BLaER1 treated with 17β-estradiol and CSF1 and Interleukin-3, amounts not matched to agents 10 nM and 100 nM (cell line): ENCODE results near the gene CRYL1.
A peak's percentile ranks its signal among the peaks of the same experiment; 100 is the strongest.

Source experiments
- H3K27ac ChIP-seq, 11 experiments: shearing (Covaris generic); formaldehyde crosslinking; 2 replicates each; pipeline ENCODE4 v1.8.1; 2022
- H3K27me3 ChIP-seq, 11 experiments: shearing (Covaris generic); formaldehyde crosslinking; 2 replicates each; pipeline ENCODE4 v1.8.1; 2022
- H3K36me3 ChIP-seq, 11 experiments: shearing (Covaris generic); formaldehyde crosslinking; 2 replicates each; pipeline ENCODE4 v1.8.1; 2022
- H3K4me1 ChIP-seq, 10 experiments: shearing (Covaris generic); formaldehyde crosslinking; 2 replicates each; pipeline ENCODE4 v1.8.1; 2022
- H3K4me2 ChIP-seq, 11 experiments: shearing (Covaris generic); formaldehyde crosslinking; 2 replicates each; pipeline ENCODE4 v1.8.1; 2022
- H3K4me3 ChIP-seq, 10 experiments: shearing (Covaris generic); formaldehyde crosslinking; 2 replicates each; pipeline ENCODE4 v1.8.1; 2022
- H3K9ac ChIP-seq, 11 experiments: shearing (Covaris generic); formaldehyde crosslinking; 2 replicates each; pipeline ENCODE4 v1.8.1; 2022
- H3K9me3 ChIP-seq, 11 experiments: shearing (Covaris generic); formaldehyde crosslinking; replicated peaks in 1 of 11; 2 replicates each; pipeline ENCODE4 v1.8.1; 2022
- H4K20me1 ChIP-seq, 11 experiments: shearing (Covaris generic); formaldehyde crosslinking; 2 replicates each; pipeline ENCODE4 v1.8.1; 2022
- Cebpa-rat ChIP-seq, 11 experiments: shearing (Covaris generic); IDR thresholded peaks; 2 replicates each; pipeline ENCODE4 v1.8.1; 2022

Gene CRYL1

GRCh38 chr13:20407759-20408158, 117.9 kb downstream of the CRYL1 start:
- no peak overlapping the region for H3K4me2 ChIP-seq
- peaks cover 15 to 20% (median 17%) of the 10 kb centered on the region in 10 experiments for H3K4me1 ChIP-seq
- H3K9me3 ChIP-seq, result peaks cover 0 to under 1% (median 0%) of the 10 kb centered on the region in 11 experiments; a peak in 1 of 22 replicates
- peaks cover 0 to 22% (median 0%) of the 10 kb centered on the region in 11 experiments; a peak in 4 of 22 replicates for H3K36me3 ChIP-seq
- H3K4me3 ChIP-seq, result no peak overlapping the region
- no peak overlapping the region for H3K9ac ChIP-seq
- no peaks in the 10 kb centered on the region for H3K27me3 ChIP-seq
- TF ChIP-seq Cebpa-rat (IDR thresholded peaks at IDR 0.05), result no peak
- H3K27ac ChIP-seq, result no peak overlapping the region
- H4K20me1 ChIP-seq, result no peaks in the 10 kb centered on the region

- Histone ChIP-seq H3K4me2 (no peak overlapping the region), H3K27me3 (no peaks in the 10 kb centered on the region), H3K9me3 (no peaks in the 10 kb centered on the region), H3K9ac (no peak overlapping the region), H4K20me1 (no peaks in the 10 kb centered on the region), H3K4me1 (peaks cover 0 to 11% (median 2%) of the 10 kb centered on the region in 10 experiments; a peak in 9 of 20 replicates), H3K36me3 (peaks cover 0 to 22% (median 0%) of the 10 kb centered on the region in 11 experiments; a peak in 4 of 22 replicates), H3K27ac (no peak overlapping the region), H3K4me3 (no peak overlapping the region)
- TF ChIP-seq Cebpa-rat (IDR thresholded peaks at IDR 0.05), result no peak
Observed at GRCh38 chr13:20405691-20406090, 120.0 kb downstream of the CRYL1 start.

GRCh38 chr13:20404488-20405222, 121.0 kb downstream of the CRYL1 start:
- no peak overlapping the region for H3K4me3 ChIP-seq
- H3K36me3 ChIP-seq, result peaks cover 0 to 22% (median 0%) of the 10 kb centered on the region in 11 experiments; a peak in 4 of 22 replicates
- no peak overlapping the region for H3K4me2 ChIP-seq
- H3K27me3 ChIP-seq, result no peaks in the 10 kb centered on the region
- H3K4me1 ChIP-seq, result peaks cover 0 to 21% (median 2%) of the 10 kb centered on the region in 10 experiments; a peak in 9 of 20 replicates
- H3K9me3 ChIP-seq, result no peaks in the 10 kb centered on the region
- TF ChIP-seq Cebpa-rat (IDR thresholded peaks at IDR 0.05), result no peak
- H4K20me1 ChIP-seq, result no peaks in the 10 kb centered on the region
- no peak overlapping the region for H3K27ac ChIP-seq
- H3K9ac ChIP-seq, result no peak overlapping the region

- H4K20me1 ChIP-seq, result no peaks in the 10 kb centered on the region
- peaks cover 0 to 25% (median 4%) of the 10 kb centered on the region in 10 experiments; a peak in 9 of 20 replicates for H3K4me1 ChIP-seq
- peaks cover 0 to 22% (median 0%) of the 10 kb centered on the region in 11 experiments; a peak in 4 of 22 replicates for H3K36me3 ChIP-seq
- H3K27me3 ChIP-seq, result no peaks in the 10 kb centered on the region
- H3K27ac ChIP-seq, result no peak overlapping the region
- H3K4me3 ChIP-seq, result no peak overlapping the region
- H3K9me3 ChIP-seq, result no peaks in the 10 kb centered on the region
- no peak overlapping the region for H3K9ac ChIP-seq
- no peak for TF ChIP-seq Cebpa-rat (IDR thresholded peaks at IDR 0.05)
- H3K4me2 ChIP-seq, result no peak overlapping the region
Observed at GRCh38 chr13:20403826-20404225, 121.8 kb downstream of the CRYL1 start.

- Histone ChIP-seq H3K4me2 (no peak overlapping the region), H3K36me3 (peaks cover 0 to 22% (median 0%) of the 10 kb centered on the region in 11 experiments; a peak in 4 of 22 replicates), H3K27ac (no peak overlapping the region), H3K4me1 (peaks cover 0 to 25% (median 2%) of the 10 kb centered on the region in 10 experiments; a peak in 8 of 20 replicates), H3K9ac (no peak overlapping the region), H3K27me3 (no peaks in the 10 kb centered on the region), H3K4me3 (no peak overlapping the region), H4K20me1 (no peaks in the 10 kb centered on the region), H3K9me3 (no peaks in the 10 kb centered on the region)
- no peak for TF ChIP-seq Cebpa-rat (IDR thresholded peaks at IDR 0.05)
Observed at GRCh38 chr13:20402881-20403280, 122.8 kb downstream of the CRYL1 start.

GRCh38 chr13:20401931-20402856, 123.5 kb downstream of the CRYL1 start:
- H3K27ac ChIP-seq, result no peak overlapping the region
- no peaks in the 10 kb centered on the region for H3K27me3 ChIP-seq
- no peaks in the 10 kb centered on the region for H3K9me3 ChIP-seq
- H3K4me2 ChIP-seq, result no peak overlapping the region
- H3K4me3 ChIP-seq, result no peak overlapping the region
- H3K4me1 ChIP-seq, result peaks cover 0 to 25% (median 2%) of the 10 kb centered on the region in 10 experiments; a peak in 8 of 20 replicates
- H3K36me3 ChIP-seq, result peaks cover 0 to 22% (median 0%) of the 10 kb centered on the region in 11 experiments; a peak in 4 of 22 replicates
- H4K20me1 ChIP-seq, result no peaks in the 10 kb centered on the region
- no peak for TF ChIP-seq Cebpa-rat (IDR thresholded peaks at IDR 0.05)
- H3K9ac ChIP-seq, result no peak overlapping the region

GRCh38 chr13:20401531-20401930, 124.1 kb downstream of the CRYL1 start:
- TF ChIP-seq Cebpa-rat (IDR thresholded peaks at IDR 0.05), result no peak
- H3K9ac ChIP-seq, result no peak overlapping the region
- H3K9me3 ChIP-seq, result no peaks in the 10 kb centered on the region
- no peak overlapping the region for H3K27ac ChIP-seq
- H3K4me3 ChIP-seq, result no peak overlapping the region
- H3K27me3 ChIP-seq, result no peaks in the 10 kb centered on the region
- no peaks in the 10 kb centered on the region for H4K20me1 ChIP-seq
- H3K4me2 ChIP-seq, result peak overlapping the region in 2 of 11 experiments; percentile 40 to 52; a peak in 2 of 22 replicates
- H3K36me3 ChIP-seq, result peaks cover 0 to 22% (median 0%) of the 10 kb centered on the region in 11 experiments; a peak in 4 of 22 replicates
- H3K4me1 ChIP-seq, result peaks cover 0 to 25% (median 2%) of the 10 kb centered on the region in 10 experiments; a peak in 8 of 20 replicates

GRCh38 chr13:20400774-20401173, 124.9 kb downstream of the CRYL1 start:
- Histone ChIP-seq H3K4me1 (peaks cover 0 to 25% (median 2%) of the 10 kb centered on the region in 10 experiments; a peak in 8 of 20 replicates), H3K4me3 (no peak overlapping the region), H3K27ac (no peak overlapping the region), H4K20me1 (no peaks in the 10 kb centered on the region), H3K36me3 (peaks cover 0 to 22% (median 0%) of the 10 kb centered on the region in 11 experiments; a peak in 4 of 22 replicates), H3K4me2 (peak overlapping the region in 3 of 11 experiments; percentile 40 to 52 (median 50); a peak in 7 of 22 replicates), H3K27me3 (no peaks in the 10 kb centered on the region), H3K9ac (no peak overlapping the region), H3K9me3 (no peaks in the 10 kb centered on the region)
- no peak for TF ChIP-seq Cebpa-rat (IDR thresholded peaks at IDR 0.05)
